H9 (cell line): Measurements from ENCODE around the gene RHCE. TPM values are rescaled to one million over a fixed set of nuclear protein-coding genes. Genes with fewer than 3 reads are reported as not detected.

Experiments used
- DNase-seq: peaks from one replicate; pipeline ENCODE4 v3.0.0-alpha.2; 2017
- H2AFZ ChIP-seq: one replicate; pipeline ENCODE4 v1.6.1; 2013; ENCODE audit warnings: mild to moderate bottlenecking, low read length, control low read depth, moderate library complexity
- H2AK5ac ChIP-seq: 2 replicates; pipeline ENCODE4 v1.6.1; 2013; ENCODE audit warnings: low read length, control low read depth, mixed read lengths; ENCODE audit not compliant: insufficient read length
- H2BK120ac ChIP-seq: one replicate; pipeline ENCODE4 v1.6.1; 2013; ENCODE audit warnings: low read depth, mild to moderate bottlenecking, low read length, control low read depth, inconsistent platforms; ENCODE audit not compliant: poor library complexity, severe bottlenecking
- H2BK12ac ChIP-seq: 2 replicates; pipeline ENCODE4 v1.6.1; 2013; ENCODE audit warnings: low read length, control low read depth, mixed read lengths, low read depth; ENCODE audit not compliant: insufficient read length
- H2BK15ac ChIP-seq: 2 replicates; pipeline ENCODE4 v1.6.1; 2013; ENCODE audit warnings: low read depth, low read length, control low read depth
- H2BK20ac ChIP-seq: one replicate; pipeline ENCODE4 v1.6.1; 2013; ENCODE audit warnings: low read depth, mild to moderate bottlenecking, low read length, control low read depth, inconsistent platforms; ENCODE audit not compliant: poor library complexity, severe bottlenecking
- H2BK5ac ChIP-seq: 2 replicates; pipeline ENCODE4 v1.6.1; 2013; ENCODE audit warnings: low read length, control low read depth, mixed read lengths; ENCODE audit not compliant: insufficient read length
- H3K14ac ChIP-seq: 2 replicates; pipeline ENCODE4 v1.6.1; 2013; ENCODE audit warnings: low read length, control low read depth; ENCODE audit not compliant: insufficient read depth
- H3K18ac ChIP-seq: 2 replicates; pipeline ENCODE4 v1.6.1; 2013; ENCODE audit warnings: low read depth, mild to moderate bottlenecking, mixed read lengths, low read length, control low read depth; ENCODE audit not compliant: insufficient read length
- H3K23ac ChIP-seq: 2 replicates; pipeline ENCODE4 v1.6.1; 2013; ENCODE audit warnings: low read length, control low read depth, mixed read lengths, low read depth; ENCODE audit not compliant: insufficient read length
- H3K23me2 ChIP-seq: 2 replicates; pipeline ENCODE4 v1.6.1; 2013; ENCODE audit warnings: low read depth, mild to moderate bottlenecking, mixed read lengths, low read length, control low read depth; ENCODE audit not compliant: insufficient read length, poor library complexity, severe bottlenecking
- H3K27ac ChIP-seq: 2 replicates; pipeline ENCODE4 v1.5.1; 2013; ENCODE audit warnings: low read length, control low read depth, mixed read lengths, low read depth; ENCODE audit not compliant: insufficient read length
- H3K27me3 ChIP-seq: 2 replicates; pipeline ENCODE4 v1.6.1; 2013; ENCODE audit warnings: low read length, control low read depth, inconsistent platforms; ENCODE audit not compliant: insufficient read depth
- H3K4ac ChIP-seq: 2 replicates; pipeline ENCODE4 v1.6.1; 2013; ENCODE audit warnings: low read depth, mild to moderate bottlenecking, control low read depth, inconsistent platforms, low read length, moderate library complexity
- H3K4me1 ChIP-seq: 2 replicates; pipeline ENCODE4 v1.6.1; 2013; ENCODE audit warnings: low read length, control low read depth, inconsistent platforms; ENCODE audit not compliant: insufficient read depth
- H3K4me2 ChIP-seq: 2 replicates; pipeline ENCODE4 v1.6.1; 2013; ENCODE audit warnings: low read length, control low read depth, mixed read lengths; ENCODE audit not compliant: insufficient read length, insufficient read depth
- H3K56ac ChIP-seq: 2 replicates; pipeline ENCODE4 v1.6.1; 2013; ENCODE audit warnings: low read depth, mild to moderate bottlenecking, mixed read lengths, low read length, control low read depth; ENCODE audit not compliant: insufficient read length
- H3K79me1 ChIP-seq: 2 replicates; pipeline ENCODE4 v1.6.1; 2013; ENCODE audit warnings: low read depth, mild to moderate bottlenecking, moderate library complexity, low read length, control low read depth, inconsistent platforms; ENCODE audit not compliant: insufficient read depth, poor library complexity, severe bottlenecking
- H3K79me2 ChIP-seq: 2 replicates; pipeline ENCODE4 v1.6.1; 2013; ENCODE audit warnings: low read length, control low read depth, inconsistent platforms; ENCODE audit not compliant: insufficient read depth
- H3K9ac ChIP-seq: 2 replicates; pipeline ENCODE4 v1.6.1; 2013; ENCODE audit warnings: low read length, control low read depth, mixed read lengths; ENCODE audit not compliant: insufficient read length; ENCODE audit errors: extremely low read depth
- H3K9me3 ChIP-seq: one replicate; pipeline ENCODE4 v1.6.1; 2013; ENCODE audit warnings: low read depth, low read length, inconsistent platforms; ENCODE audit not compliant: control insufficient read depth
- H3T11ph ChIP-seq: one replicate; pipeline ENCODE4 v1.6.1; 2013; ENCODE audit warnings: mild to moderate bottlenecking, low read length, control low read depth, inconsistent platforms
- H4K20me1 ChIP-seq: one replicate; pipeline ENCODE4 v1.6.1; 2013; ENCODE audit not compliant: control insufficient read depth, insufficient read length, insufficient read depth
- H4K5ac ChIP-seq: 2 replicates; pipeline ENCODE4 v1.6.1; 2013; ENCODE audit warnings: low read depth, mild to moderate bottlenecking, mixed read lengths, low read length, control low read depth; ENCODE audit not compliant: insufficient read length
- H4K8ac ChIP-seq: replicated peaks from 2 replicates; pipeline ENCODE4 v1.6.1; 2013; ENCODE audit warnings: low read length, control low read depth, mixed read lengths, low read depth; ENCODE audit not compliant: insufficient read length
- H4K91ac ChIP-seq: 2 replicates; pipeline ENCODE4 v1.6.1; 2013; ENCODE audit warnings: low read depth, mild to moderate bottlenecking, moderate library complexity, mixed read lengths, low read length, control low read depth; ENCODE audit not compliant: insufficient read length
- H3K27ac Mint-ChIP-seq, 3 experiments: 2 replicates in 2 of 3; 3 replicates in 1 of 3; pipeline ENCODE4 v1.8.0; 2020 to 2021; ENCODE audit warnings: mixed read lengths in 3 of 3, mild to moderate bottlenecking in 1 of 3, moderate library complexity in 1 of 3
- H3K27me3 Mint-ChIP-seq: 2 replicates; pipeline ENCODE4 v1.8.0; 2021; ENCODE audit warnings: low read depth, mild to moderate bottlenecking, moderate library complexity, mixed read lengths
- H3K36me3 Mint-ChIP-seq, 3 experiments: 2 replicates in 2 of 3; 3 replicates in 1 of 3; pipeline ENCODE4 v1.8.0; 2020 to 2021; ENCODE audit warnings: low read depth in 3 of 3, mixed read lengths in 3 of 3; ENCODE audit not compliant: insufficient read depth in 1 of 3
- H3K4me1 Mint-ChIP-seq, 2 experiments: 2 replicates each; pipeline ENCODE4 v1.8.0; 2020; ENCODE audit warnings: mixed read lengths in 2 of 2
- H3K4me3 Mint-ChIP-seq, 2 experiments: 2 replicates in 1 of 2; 3 replicates in 1 of 2; pipeline ENCODE4 v1.8.0; 2020 to 2021; ENCODE audit warnings: mild to moderate bottlenecking in 2 of 2, mixed read lengths in 2 of 2, moderate library complexity in 1 of 2
- H3K9me3 Mint-ChIP-seq, 2 experiments: 2 replicates in 1 of 2; 3 replicates in 1 of 2; pipeline ENCODE4 v1.8.0; 2020; ENCODE audit warnings: mild to moderate bottlenecking in 2 of 2, mixed read lengths in 2 of 2, moderate library complexity in 1 of 2
- CTCF ChIP-seq: fragments of 200-600 bp; sonication (generic); conservative IDR thresholded peaks from 3 replicates; pipeline ENCODE4 v1.8.0; 2021; ENCODE audit warnings: antibody characterized with exemption, mild to moderate bottlenecking
- total RNA-seq: library from RNA; stranded (reverse); gene quantifications from 2 replicates; pipeline ENCODE4 v1.2.1, GENCODE V29; 2021

RHCE gene
- total RNA-seq, 1 experiment from 2014 or later = 0.90 TPM

GRCh38 chr1:25468033-25468432 is 47.4 kb upstream of the RHCE start:
- Mint-ChIP-seq H3K27ac (peak overlapping the region in 1 of 3 experiments; percentile 6; a peak in 1 of 7 replicates), H3K9me3 (no peaks in the 10 kb centered on the region), H3K36me3 (peaks cover 0 to 5% (median 0%) of the 10 kb centered on the region in 3 experiments; a peak in 2 of 7 replicates), H3K4me1 (0 out of 4 replicates have a peak, but pooled peaks cover 0 to 2% of the 10 kb centered on the region in 2 experiments), H3K4me3 (no peak overlapping the region), H3K27me3 (no peaks in the 10 kb centered on the region)
- Histone ChIP-seq H3K4me1 (no peaks in the 10 kb centered on the region), H2BK12ac (no peak overlapping the region), H2AK5ac (no peak overlapping the region), H4K20me1 (no peaks in the 10 kb centered on the region), H4K5ac (no peak overlapping the region), H3K56ac (no peak overlapping the region), H3K4ac (no peak overlapping the region), H2BK20ac (no peak overlapping the region), H3T11ph (no peak overlapping the region), H2BK120ac (no peak overlapping the region), H3K9ac (no peak overlapping the region), H3K27ac (no peak overlapping the region), H2BK15ac (no peak overlapping the region), H3K79me2 (no peaks in the 10 kb centered on the region), H4K91ac (no peak overlapping the region), H3K9me3 (no peaks in the 10 kb centered on the region), H3K23me2 (no peaks in the 10 kb centered on the region), H2BK5ac (no peak overlapping the region), H2AFZ (no peak overlapping the region), H3K27me3 (no peaks in the 10 kb centered on the region), H3K14ac (no peak overlapping the region), H4K8ac (no peak overlapping the region), H3K79me1 (no peaks in the 10 kb centered on the region), H3K18ac (no peak overlapping the region), H3K23ac (no peak overlapping the region), H3K4me2 (no peak overlapping the region)
- DNase-seq = no peak
- TF ChIP-seq CTCF = no peak
